SHP77 (cell line): ENCODE results near the gene RAB1B.
A peak's percentile ranks its signal among the peaks of the same experiment; 100 is the strongest.

Experiments used
- DNase-seq, 2 experiments: peaks; one replicate each; lab custom pipeline; 2025; lab: John Stamatoyannopoulos, UW

RAB1B gene

DNA sequence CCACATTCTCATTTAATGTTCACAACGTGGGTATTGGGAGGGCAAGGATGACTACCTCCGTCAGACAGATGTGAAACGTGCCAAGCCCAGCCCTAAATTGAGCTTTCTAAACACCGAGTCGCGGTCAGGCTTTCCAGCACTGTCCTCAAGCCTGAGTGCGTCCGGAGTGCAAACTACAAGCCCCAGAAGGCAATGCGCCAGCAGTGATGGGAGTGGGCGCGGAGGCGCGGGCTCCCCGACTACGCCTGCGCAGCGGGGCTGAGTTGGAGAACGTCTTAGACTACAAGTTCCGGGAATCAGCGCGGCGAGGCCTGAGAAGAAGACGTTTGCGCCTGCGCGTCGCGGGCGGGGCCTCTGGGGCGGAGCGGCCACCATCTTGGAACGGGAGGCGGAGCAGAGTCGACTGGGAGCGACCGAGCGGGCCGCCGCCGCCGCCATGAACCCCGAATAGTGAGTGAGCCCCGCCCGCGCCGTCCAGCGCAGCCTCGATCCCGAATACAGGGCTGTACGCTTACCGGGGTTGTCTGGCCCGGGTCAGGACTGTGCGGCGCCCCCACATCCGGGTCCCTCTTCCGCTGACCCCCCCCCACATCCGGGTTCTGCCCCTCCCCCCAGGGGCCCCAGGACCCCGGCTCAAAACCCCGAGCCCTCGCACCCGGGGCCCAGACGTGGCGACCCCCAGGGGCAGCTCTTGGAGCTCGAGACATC, at the start of gene RAB1B:
TSS of gene RAB1B (plus strand) at position 396 of the 708 bp plus-strand sequence. CDS start at position 437, 41 bp downstream.
- peak; percentile 99 to 100 for DNase-seq

DNA sequence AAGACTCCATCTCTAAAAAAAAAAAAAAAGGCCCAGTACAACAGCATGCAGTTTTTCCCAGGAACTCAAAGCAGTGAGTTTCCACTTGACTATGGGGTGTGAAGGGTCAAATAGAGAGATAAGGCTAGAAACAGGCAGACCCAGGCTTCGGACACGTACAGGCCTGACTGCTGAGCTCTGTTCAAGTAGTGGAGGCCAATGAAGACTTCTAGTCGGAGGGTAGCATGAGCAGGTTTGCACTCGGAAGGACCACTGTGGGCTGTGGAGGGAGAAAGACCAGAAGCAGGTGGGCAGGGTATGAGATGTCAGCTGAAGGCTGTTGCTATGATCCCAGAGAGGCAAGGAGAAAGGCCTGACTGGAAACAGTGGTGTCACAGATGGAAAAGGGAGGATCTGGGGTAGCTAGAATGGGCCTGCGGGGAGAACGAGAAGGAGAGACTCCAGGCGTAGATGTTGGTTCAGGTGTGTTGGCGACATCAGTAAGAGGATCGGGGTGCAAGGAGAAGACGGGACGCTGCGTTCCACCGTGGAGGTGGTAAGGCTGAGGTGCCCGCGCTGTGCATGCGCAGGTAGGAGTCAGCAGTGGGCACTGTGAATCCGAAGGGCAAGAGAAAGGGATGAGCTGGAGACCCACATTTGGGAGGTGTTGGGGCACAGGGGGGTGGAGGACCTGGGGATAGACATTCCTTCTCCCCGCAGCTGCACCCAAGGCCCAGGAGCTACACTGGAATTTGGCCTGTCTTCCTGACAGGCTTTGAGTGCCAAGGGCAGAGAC, 49.4 kb upstream of the RAB1B start:
- DNase-seq: no peak

- no peak for DNase-seq
Observed at GRCh38 chr11:66219846-66220565, 48.4 kb upstream of the RAB1B start.

GRCh38 chr11:66220566-66220935, 47.9 kb upstream of the RAB1B start:
- DNase-seq: no peak

GRCh38 chr11:66221012-66221411, 47.4 kb upstream of the RAB1B start:
- no peak for DNase-seq

DNA sequence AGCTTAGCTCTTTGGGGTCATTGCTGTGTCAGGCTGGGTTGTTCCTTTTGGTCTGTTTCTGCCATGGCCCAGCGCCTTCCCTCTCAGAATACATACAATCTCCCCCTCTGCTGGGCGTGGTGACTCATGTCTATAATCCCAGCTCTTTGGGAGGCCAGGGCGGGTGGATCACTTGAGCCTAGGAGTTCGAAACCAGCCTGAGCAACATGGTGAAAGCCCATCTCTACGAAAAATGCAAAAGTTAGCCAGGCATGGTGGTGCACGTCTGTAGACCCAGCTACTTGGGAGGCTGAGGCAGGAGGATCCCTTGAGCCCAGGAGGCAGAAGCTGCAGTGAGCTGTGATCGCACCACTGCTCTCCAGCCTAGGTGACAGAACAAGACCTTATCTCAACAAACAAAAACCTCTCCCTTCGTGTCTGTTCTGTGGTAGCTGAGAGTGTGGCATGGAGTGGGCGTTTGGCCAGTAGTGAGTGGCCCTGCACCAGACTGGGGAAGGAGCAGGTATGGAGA, 46.7 kb upstream of the RAB1B start:
- DNase-seq: no peak

DNA sequence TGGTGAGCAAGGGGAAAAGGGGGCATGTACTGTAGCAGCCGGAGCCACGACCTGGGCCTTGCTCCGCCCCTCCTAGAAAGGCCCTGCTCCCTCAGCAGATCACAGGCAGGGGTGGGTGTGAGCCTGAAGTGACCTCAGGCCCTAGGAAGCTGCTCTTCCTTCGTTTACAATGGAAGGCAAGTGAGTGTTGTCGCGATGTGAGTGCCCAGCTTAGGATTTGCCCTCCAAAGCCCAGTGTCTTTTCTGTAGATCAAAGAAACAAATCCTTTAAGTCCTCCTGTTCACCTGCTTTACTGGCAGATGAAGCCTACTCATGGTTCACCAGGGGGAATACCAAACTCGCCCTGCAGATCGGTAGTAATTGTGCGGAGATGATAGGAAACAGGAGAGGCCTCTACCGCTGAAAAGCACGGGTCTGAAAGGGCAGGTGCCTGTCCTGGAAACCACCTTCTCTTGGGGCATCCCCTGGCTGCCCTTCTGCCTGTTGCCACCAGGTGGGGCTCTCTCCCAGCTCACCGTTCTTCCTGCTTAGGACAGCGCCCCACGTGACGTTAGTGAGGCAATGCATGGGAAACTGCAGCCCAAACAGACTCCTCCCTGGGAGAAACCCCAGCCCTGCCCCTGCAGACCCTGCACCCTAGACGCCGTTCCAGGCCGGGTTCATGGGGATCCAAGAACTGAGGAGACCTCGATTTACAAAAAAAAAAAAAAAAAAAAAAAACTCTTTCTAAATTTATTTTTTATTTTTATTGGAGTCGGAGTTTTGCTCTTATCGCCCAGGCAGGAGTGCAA, 45.9 kb upstream of the RAB1B start:
- peak; percentile 97 for DNase-seq

GRCh38 chr11:66224226-66224855, 44.1 kb upstream of the RAB1B start:
- no peak for DNase-seq

GRCh38 chr11:66225066-66225465, 43.4 kb upstream of the RAB1B start:
- DNase-seq: no peak

GRCh38 chr11:66226101-66226500, 42.3 kb upstream of the RAB1B start:
- DNase-seq: no peak

GRCh38 chr11:66227700-66228099, 40.7 kb upstream of the RAB1B start:
- no peak for DNase-seq

DNA sequence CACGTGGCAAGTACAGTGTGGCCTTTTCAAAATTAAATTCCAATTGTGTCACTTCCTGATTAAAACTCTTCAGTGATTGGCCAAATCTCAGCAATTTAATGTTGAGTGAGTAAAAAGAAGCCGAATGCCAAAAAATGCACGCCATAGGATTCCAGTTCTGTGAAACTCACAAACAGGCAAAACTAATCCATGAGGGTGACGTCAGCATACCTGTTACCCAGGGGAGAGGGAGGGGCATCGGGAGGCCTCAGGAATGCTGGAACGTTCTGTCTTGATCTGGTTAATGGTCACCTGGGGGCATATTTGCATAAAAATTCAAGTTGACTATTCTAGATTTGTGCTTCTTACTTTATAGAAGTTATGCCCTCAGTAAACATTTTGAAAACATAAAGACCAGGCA, 39.9 kb upstream of the RAB1B start:
- no peak for DNase-seq

GRCh38 chr11:66230156-66230555, 38.3 kb upstream of the RAB1B start:
- DNase-seq: no peak

- DNase-seq: no peak
Observed at GRCh38 chr11:66230978-66231377, 37.5 kb upstream of the RAB1B start.

- DNase-seq: no peak
Observed at GRCh38 chr11:66231561-66231960, 36.9 kb upstream of the RAB1B start.

- DNase-seq: no peak
Observed at GRCh38 chr11:66232769-66233168, 35.7 kb upstream of the RAB1B start.

GRCh38 chr11:66233301-66233700, 35.1 kb upstream of the RAB1B start:
- no peak for DNase-seq

DNA sequence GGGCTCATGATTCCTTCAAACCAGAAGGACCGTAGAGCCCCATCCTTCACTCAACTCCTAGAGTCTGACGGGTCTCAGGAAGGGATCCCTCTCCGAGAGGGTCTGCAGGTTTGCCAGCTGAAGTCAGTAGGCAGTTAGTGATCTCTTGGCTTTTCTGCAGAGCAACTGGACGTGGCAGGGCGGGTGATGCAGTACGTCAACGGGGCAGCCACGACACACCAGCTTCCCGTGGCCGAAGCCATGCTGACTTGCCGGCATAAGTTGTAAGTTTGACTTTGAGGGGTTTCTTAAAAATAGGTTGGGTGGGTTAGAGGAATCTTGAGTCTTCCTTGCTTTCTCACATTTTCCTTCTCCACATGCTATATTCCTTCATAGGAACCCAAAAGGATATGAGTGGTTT, 33.3 kb upstream of the RAB1B start:
- no peak for DNase-seq

DNA sequence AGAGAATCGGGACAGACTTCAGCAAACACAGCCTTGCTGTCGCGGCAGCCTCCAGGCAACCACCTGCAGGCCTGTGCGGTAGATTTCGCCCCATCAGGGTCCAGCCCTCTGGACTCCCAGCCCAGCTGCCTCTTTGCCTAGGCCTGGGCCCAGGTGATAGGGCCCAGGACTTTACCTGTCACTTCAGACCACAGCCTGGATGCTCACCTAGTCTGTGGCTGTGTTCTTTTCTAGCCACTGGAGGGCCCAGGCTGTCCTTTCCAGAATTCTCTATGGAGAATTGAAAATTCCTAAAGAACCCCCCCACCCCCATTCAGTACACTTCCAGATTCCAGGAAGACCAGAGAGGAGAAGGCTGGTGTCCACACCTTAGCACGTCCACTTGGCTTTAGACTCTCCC, 30.6 kb upstream of the RAB1B start:
- no peak for DNase-seq

DNA sequence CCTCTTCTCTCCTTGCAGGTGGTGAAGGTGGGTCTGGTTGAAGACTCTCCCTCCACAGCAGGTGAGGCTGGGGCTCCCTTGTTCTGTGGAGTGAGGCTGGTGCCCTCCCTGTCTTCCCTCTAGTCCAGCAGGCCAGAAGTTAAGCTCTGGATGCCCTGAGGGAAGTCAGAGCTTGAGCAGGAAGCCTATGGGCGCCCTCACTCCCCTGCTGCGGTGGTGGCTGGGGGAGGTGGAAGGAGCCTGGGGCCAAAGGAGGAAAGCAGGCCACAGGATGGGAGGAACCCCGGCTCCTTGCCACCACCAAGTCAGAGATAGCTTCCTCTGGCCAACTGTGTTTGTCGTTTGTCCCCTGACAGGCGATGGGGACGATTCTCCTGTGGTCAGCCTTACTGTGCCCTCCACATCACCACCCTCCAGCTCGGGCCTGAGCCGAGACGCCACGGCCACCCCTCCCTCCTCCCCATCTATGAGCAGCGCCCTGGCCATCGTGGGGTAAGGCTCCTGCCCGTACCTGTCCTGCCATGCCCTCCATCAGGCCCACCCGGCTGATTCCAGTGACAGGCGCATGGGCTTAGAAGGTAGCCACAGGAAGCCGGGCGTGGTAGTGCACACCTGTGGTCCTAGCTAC, 29.5 kb upstream of the RAB1B start:
- DNase-seq: no peak

DNA sequence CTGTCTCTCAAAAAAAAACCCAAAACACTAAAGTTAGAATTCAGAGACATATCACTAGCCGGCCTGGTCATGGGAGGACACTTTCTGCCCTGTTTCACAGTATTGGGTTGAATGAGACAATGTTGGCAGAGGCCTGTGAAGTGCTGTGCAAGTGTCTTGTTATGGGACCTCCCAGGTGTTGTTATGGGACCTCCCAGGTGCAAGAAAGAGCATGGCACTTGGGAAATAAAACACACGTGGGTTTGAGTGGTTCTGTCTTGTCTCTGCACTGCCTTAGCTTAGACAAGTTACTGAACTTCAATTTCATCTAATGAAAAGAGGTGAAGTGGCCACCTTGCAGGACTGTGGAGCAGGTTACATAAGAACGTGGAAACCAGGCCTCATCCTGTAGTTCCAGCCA, 28.9 kb upstream of the RAB1B start:
- no peak for DNase-seq
